B cell (primary cell): ENCODE data around the gene ERAP2. TPM values are rescaled to one million over a fixed set of nuclear protein-coding genes. Genes with fewer than 3 reads are reported as not detected.

Experiments used
- ATAC-seq: fragments of 200-7000 bp; cut with Tn5 transposase; one replicate; pipeline ENCODE4 v1.10.0; 2021; ENCODE audit warnings: low read depth, mild to moderate bottlenecking, moderate number of reproducible peaks, moderate library complexity
- CTCF ChIA-PET: fragments of 350-600 bp; sonication (Branson Sonifier 250); formaldehyde crosslinking; loops from one replicate; lab custom pipeline; 2021; ENCODE audit warnings: antibody characterized with exemption, inconsistent platforms; lab: Charles Lee
- POLR2A ChIA-PET: fragments of 350-600 bp; sonication (Branson Sonifier 250); formaldehyde crosslinking; loops from one replicate; lab custom pipeline; 2021; ENCODE audit warnings: antibody characterized with exemption; lab: Charles Lee
- DNase-seq: peaks from one replicate; pipeline ENCODE4 v3.0.0; 2013
- H2AFZ ChIP-seq: 2 replicates; pipeline ENCODE4 v1.6.1; 2012; ENCODE audit warnings: mild to moderate bottlenecking, low read depth, low read length; ENCODE audit not compliant: insufficient read depth, poor library complexity, severe bottlenecking
- H3K27ac ChIP-seq, 2 donors: 1 replicate in 1 of 2; 2 replicates in 1 of 2; pipeline ENCODE4 v1.5.1; 2012 to 2013; ENCODE audit warnings: low read length in 2 of 2, mild to moderate bottlenecking in 2 of 2, moderate library complexity in 1 of 2
- H3K27me3 ChIP-seq, 4 experiments: fragments of 200-600 bp in 1 of 4; sonication (generic) in 1 of 4; replicated peaks in 1 of 4; 1 replicate in 2 of 4; 2 replicates in 2 of 4; pipeline versions ENCODE4 v1.6.1 to v1.7.0; 2013 to 2016; ENCODE audit warnings: low read length in 3 of 4, mild to moderate bottlenecking in 2 of 4, mixed read lengths in 1 of 4, moderate library complexity in 1 of 4; ENCODE audit not compliant: insufficient read depth in 4 of 4, control insufficient read depth in 3 of 4; ENCODE audit errors: control extremely low read depth in 1 of 4
- H3K36me3 ChIP-seq, 2 experiments: replicated peaks in 1 of 2; 1 replicate in 1 of 2; 2 replicates in 1 of 2; pipeline versions ENCODE4 v1.6.1 to v1.7.1; 2013; ENCODE audit warnings: low read length in 1 of 2; ENCODE audit not compliant: insufficient read depth in 2 of 2, control insufficient read depth in 1 of 2; ENCODE audit errors: control extremely low read depth in 1 of 2, extremely low read depth in 1 of 2
- H3K4me1 ChIP-seq, 2 donors: fragments of 200-600 bp in 1 of 2; sonication (generic) in 1 of 2; 1 replicate in 1 of 2; 2 replicates in 1 of 2; pipeline versions ENCODE4 v1.5.1 to v1.6.1; 2013 to 2017; ENCODE audit warnings: low read length in 2 of 2; ENCODE audit not compliant: control insufficient read depth in 2 of 2, insufficient read depth in 2 of 2
- H3K4me2 ChIP-seq: replicated peaks from 2 replicates; pipeline ENCODE3; 2012; ENCODE audit warnings: mild to moderate bottlenecking, low read depth, low read length; ENCODE audit not compliant: poor library complexity, severe bottlenecking
- H3K4me3 ChIP-seq, 5 experiments: fragments of 200-600 bp in 1 of 5; sonication (generic) in 1 of 5; 1 replicate in 3 of 5; 2 replicates in 2 of 5; pipeline versions ENCODE4 v1.5.1 to v1.7.0; 2011 to 2016; ENCODE audit warnings: low read length in 4 of 5, mild to moderate bottlenecking in 4 of 5, low read depth in 2 of 5, control low read depth in 1 of 5, moderate library complexity in 1 of 5; ENCODE audit not compliant: insufficient read depth in 1 of 5; ENCODE audit errors: control extremely low read depth in 1 of 5, extremely low read depth in 1 of 5
- H3K79me2 ChIP-seq: fragments of 200-600 bp; sonication (generic); one replicate; pipeline ENCODE4 v1.6.0; 2016; ENCODE audit warnings: low read length; ENCODE audit not compliant: control insufficient read depth, insufficient read depth
- H3K9ac ChIP-seq: fragments of 200-600 bp; sonication (generic); 2 replicates; pipeline ENCODE4 v1.6.1; 2017; ENCODE audit warnings: mild to moderate bottlenecking, low read length, moderate library complexity
- H3K9me3 ChIP-seq, 3 donors: one replicate each; pipeline versions ENCODE4 v1.6.1 to v1.7.1; 2013; ENCODE audit warnings: low read length in 2 of 3; ENCODE audit not compliant: control insufficient read depth in 2 of 3, insufficient read depth in 1 of 3; ENCODE audit errors: control extremely low read depth in 1 of 3
- H4K20me1 ChIP-seq: 2 replicates; pipeline ENCODE4 v1.6.0; 2012; ENCODE audit warnings: mild to moderate bottlenecking, low read length; ENCODE audit not compliant: insufficient read depth, control insufficient read depth, poor library complexity, severe bottlenecking
- H3K27ac Mint-ChIP-seq: one replicate; pipeline ENCODE4 v1.8.0; 2021; ENCODE audit warnings: mixed read lengths
- H3K27me3 Mint-ChIP-seq: one replicate; pipeline ENCODE4 v1.8.0; 2021; ENCODE audit warnings: mixed read lengths
- H3K4me1 Mint-ChIP-seq: one replicate; pipeline ENCODE4 v1.8.0; 2021; ENCODE audit warnings: mixed read lengths
- H3K4me3 Mint-ChIP-seq: one replicate; pipeline ENCODE4 v1.8.0; 2021; ENCODE audit warnings: mixed read lengths
- H3K9me3 Mint-ChIP-seq: one replicate; pipeline ENCODE4 v1.8.0; 2022; ENCODE audit warnings: mixed read lengths; ENCODE audit not compliant: insufficient read depth
- EZH2 ChIP-seq: IDR thresholded peaks from 2 replicates; pipeline ENCODE4 v1.6.1; 2012; ENCODE audit warnings: borderline replicate concordance, low read depth, mild to moderate bottlenecking, moderate library complexity, low read length; ENCODE audit not compliant: insufficient read depth, poor library complexity, severe bottlenecking
- WGBS: methylation state at CpG from one replicate; pipeline ENCODE4 v1.1.5; 2013; ENCODE audit warnings: missing lambda C conversion rate; ENCODE audit not compliant: insufficient coverage; 5-methylcytosine and 5-hydroxymethylcytosine counted together
- intact Hi-C: fragments of 100-400 bp; cut with micrococcal nuclease; formaldehyde crosslinking; loops from one replicate; pipeline ENCODE4 v1.10.0; 2022
- polyA plus RNA-seq: library from polyadenylated mRNA; depleted of rRNA; stranded (reverse); fragments of >200 nt; gene quantifications from 2 replicates; pipeline ENCODE4 v1.2.3, GENCODE V29; 2012
- total RNA-seq, 2 donors: library from RNA; stranded (reverse); fragments of 120-200 nt in 1 of 2; gene quantifications; 1 replicate in 1 of 2; 2 replicates in 1 of 2; pipeline versions ENCODE4 v1.2.3 to v1.2.4, GENCODE V29; 2013 to 2022
- TF ChIP-seq, protein P1 (sequence below): fragments of 200-600 bp; IDR thresholded peaks from one replicate; pipeline ENCODE4 v1.8.0; 2022; ENCODE audit warnings: antibody characterized with exemption, mild to moderate bottlenecking

The ERAP2 gene
- total and polyA plus RNA-seq, 2 donors (not counting 1 experiment from before 2014, with no cell fraction given), result 18.5 to 74.2 TPM

DNA sequence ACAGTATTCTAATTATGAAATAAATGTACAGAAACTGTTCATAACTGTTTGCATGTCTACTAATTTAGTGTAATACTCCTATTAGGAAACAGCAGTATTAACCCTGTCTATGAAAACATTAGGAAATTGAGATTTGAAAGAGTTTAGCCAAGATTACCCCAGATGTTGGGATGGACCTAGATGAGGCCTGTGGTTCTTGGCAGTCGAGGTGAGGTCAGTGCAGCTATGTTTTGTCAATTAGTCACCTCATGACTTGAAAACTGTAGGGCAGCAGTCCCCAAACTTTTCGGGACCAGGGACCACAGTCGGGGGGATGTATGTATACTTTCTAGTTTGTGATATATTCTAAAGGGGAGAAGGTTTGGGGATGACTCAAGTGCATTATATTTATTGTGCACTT, 64.3 kb downstream of the ERAP2 start:
- Mint-ChIP-seq H3K27ac (no peak overlapping the region), H3K4me1 (peaks cover 59% of the 10 kb centered on the region), H3K9me3 (no peaks in the 10 kb centered on the region), H3K27me3 (no peaks in the 10 kb centered on the region), H3K4me3 (no peak overlapping the region)
- H4K20me1 ChIP-seq, result peaks cover 51% of the 10 kb centered on the region
- no peak for DNase-seq
- no peak overlapping the region for H3K4me3 ChIP-seq
- no peak for ATAC-seq
- H3K9ac ChIP-seq, result no peak overlapping the region
- peaks cover 0 to 21% of the 10 kb centered on the region in 2 experiments for H3K36me3 ChIP-seq
- H2AFZ ChIP-seq, result no peak overlapping the region
- no peak overlapping the region for H3K27ac ChIP-seq
- ChIA-PET CTCF (interaction anchor here (2.8 kb wide), 1 partner anchor 72 kb away, joined by 16 read pairs; no protein-coding TSS in a partner anchor), POLR2A (no interaction called here)
- 70% methylated on average over 1 of the region's 3 CpGs for WGBS
- H3K79me2 ChIP-seq, result peaks cover 97% of the 10 kb centered on the region
- H3K4me1 ChIP-seq, result peaks cover 40 to 45% of the 10 kb centered on the region in 2 donors
- no peaks in the 10 kb centered on the region for H3K9me3 ChIP-seq
- H3K4me2 ChIP-seq, result no peak overlapping the region
- no peak for TF ChIP-seq EZH2
- TF ChIP-seq, protein P1, sequence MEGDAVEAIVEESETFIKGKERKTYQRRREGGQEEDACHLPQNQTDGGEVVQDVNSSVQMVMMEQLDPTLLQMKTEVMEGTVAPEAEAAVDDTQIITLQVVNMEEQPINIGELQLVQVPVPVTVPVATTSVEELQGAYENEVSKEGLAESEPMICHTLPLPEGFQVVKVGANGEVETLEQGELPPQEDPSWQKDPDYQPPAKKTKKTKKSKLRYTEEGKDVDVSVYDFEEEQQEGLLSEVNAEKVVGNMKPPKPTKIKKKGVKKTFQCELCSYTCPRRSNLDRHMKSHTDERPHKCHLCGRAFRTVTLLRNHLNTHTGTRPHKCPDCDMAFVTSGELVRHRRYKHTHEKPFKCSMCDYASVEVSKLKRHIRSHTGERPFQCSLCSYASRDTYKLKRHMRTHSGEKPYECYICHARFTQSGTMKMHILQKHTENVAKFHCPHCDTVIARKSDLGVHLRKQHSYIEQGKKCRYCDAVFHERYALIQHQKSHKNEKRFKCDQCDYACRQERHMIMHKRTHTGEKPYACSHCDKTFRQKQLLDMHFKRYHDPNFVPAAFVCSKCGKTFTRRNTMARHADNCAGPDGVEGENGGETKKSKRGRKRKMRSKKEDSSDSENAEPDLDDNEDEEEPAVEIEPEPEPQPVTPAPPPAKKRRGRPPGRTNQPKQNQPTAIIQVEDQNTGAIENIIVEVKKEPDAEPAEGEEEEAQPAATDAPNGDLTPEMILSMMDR, result no peak
- no peaks in the 10 kb centered on the region for H3K27me3 ChIP-seq
- intact Hi-C loops, result no loop called here

- TF ChIP-seq, protein P1, result no peak
- no peak for TF ChIP-seq EZH2
- intact Hi-C loops, result no loop called here
- Histone ChIP-seq H3K27ac (no peak overlapping the region), H3K36me3 (peaks cover 0 to 21% of the 10 kb centered on the region in 2 experiments), H3K4me1 (peaks cover 45 to 50% of the 10 kb centered on the region in 2 donors), H3K4me2 (no peak overlapping the region), H3K4me3 (no peak overlapping the region), H3K79me2 (peaks cover 99% of the 10 kb centered on the region), H3K9me3 (no peaks in the 10 kb centered on the region), H3K9ac (no peak overlapping the region), H4K20me1 (peaks cover 56% of the 10 kb centered on the region), H2AFZ (no peak overlapping the region), H3K27me3 (no peaks in the 10 kb centered on the region)
- ATAC-seq, result no peak
- H3K27ac Mint-ChIP-seq, result peak overlapping the region; percentile 74
- H3K4me3 Mint-ChIP-seq, result no peak overlapping the region
- WGBS, result 100% methylated on average over 1 of the region's 4 CpGs
- DNase-seq, result no peak
- ChIA-PET CTCF (interaction anchor here (1.0 to 2.8 kb wide), 3 partner anchors 9 to 72 kb away, joined by 3 to 16 read pairs (median 3); no protein-coding TSS in a partner anchor), POLR2A (no interaction called here)
- no peaks in the 10 kb centered on the region for H3K27me3 Mint-ChIP-seq
- H3K4me1 Mint-ChIP-seq, result peaks cover 65% of the 10 kb centered on the region
- H3K9me3 Mint-ChIP-seq, result no peaks in the 10 kb centered on the region
These were observed 64.8 kb downstream of the ERAP2 start for GRCh38 chr5:96941140-96941539.
